Measurements from ENCODE around the gene NAA25. TPM values are rescaled to one million over a fixed set of nuclear protein-coding genes. Genes with fewer than 3 reads are reported as not detected.
A peak's percentile ranks its signal among the peaks of the same experiment; 100 is the strongest.

NAA25 gene
- total and polyA plus RNA-seq, 9 of the 15 experiments (the other 6 are each of a cell fraction or from before 2014, with no cell fraction given) = 26.6 to 59.6 (median 48.9) TPM

DNA sequence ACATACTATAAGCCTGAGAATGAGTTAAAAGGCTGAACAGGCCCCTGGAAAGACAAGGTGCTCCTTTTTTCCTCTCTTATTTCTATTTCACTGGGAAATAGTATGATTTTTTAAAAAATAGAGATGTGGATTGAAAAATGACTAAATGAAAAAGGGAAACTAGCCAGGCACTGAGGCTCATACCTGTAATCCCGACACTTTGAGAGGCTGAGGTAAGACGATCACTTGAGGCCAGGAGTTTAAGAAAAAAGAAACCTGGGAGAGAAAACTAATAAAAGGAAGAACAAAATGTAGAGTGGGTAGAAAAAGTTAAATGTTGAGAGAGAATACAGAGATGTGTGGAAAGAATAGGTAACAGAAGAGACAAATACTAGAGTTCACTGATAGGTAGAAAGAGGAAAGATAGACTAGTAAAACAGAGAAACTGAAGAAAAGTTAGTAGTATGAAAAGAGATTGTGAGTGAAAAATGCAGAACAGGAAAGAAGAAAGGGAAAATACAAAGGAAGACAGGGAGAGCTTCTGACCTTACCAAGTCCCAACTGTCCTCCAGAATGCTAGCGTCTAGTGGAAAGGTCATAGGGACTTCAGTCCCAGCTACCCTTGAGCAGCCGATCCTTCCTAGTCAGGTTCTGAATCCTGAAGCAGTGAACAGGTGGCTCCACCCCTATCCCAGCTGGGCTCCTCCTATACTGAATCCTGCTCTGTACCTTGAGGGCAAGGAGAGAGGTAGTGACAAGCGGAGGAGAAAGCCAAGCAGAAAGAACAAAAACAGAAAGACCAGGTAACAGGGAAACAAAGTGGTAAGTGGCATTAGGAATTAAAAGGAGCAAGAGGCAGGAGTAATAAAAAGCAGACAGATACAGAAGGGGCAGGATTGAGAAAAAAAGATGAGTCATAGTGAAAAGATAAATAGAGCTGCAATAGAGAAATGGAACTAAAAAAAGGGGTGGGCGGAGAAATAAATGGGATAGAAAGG, 102.9 kb downstream of the NAA25 start (continued):
- TF ChIP-seq FOXK1 (CRISPR knock-in tag; IDR thresholded peaks at IDR 0.05; ENCODE audit: borderline replicate concordance) = no peak
- TF ChIP-seq, protein P1, sequence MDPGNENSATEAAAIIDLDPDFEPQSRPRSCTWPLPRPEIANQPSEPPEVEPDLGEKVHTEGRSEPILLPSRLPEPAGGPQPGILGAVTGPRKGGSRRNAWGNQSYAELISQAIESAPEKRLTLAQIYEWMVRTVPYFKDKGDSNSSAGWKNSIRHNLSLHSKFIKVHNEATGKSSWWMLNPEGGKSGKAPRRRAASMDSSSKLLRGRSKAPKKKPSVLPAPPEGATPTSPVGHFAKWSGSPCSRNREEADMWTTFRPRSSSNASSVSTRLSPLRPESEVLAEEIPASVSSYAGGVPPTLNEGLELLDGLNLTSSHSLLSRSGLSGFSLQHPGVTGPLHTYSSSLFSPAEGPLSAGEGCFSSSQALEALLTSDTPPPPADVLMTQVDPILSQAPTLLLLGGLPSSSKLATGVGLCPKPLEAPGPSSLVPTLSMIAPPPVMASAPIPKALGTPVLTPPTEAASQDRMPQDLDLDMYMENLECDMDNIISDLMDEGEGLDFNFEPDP (CRISPR knock-in tag; IDR thresholded peaks at IDR 0.05) = no peak
- TF ChIP-seq NELFE (IDR thresholded peaks at IDR 0.05; ENCODE audit: insufficient read depth, insufficient read length) = no peak
- no peak for TF ChIP-seq ZNF124 (CRISPR knock-in tag; IDR thresholded peaks at IDR 0.05)
- no peak for TF ChIP-seq ZNF717 (CRISPR knock-in tag; IDR thresholded peaks at IDR 0.05)
- no peak for TF ChIP-seq ZNF589 (CRISPR knock-in tag; IDR thresholded peaks at IDR 0.05; ENCODE audit: low read depth)
- TF ChIP-seq SIN3A (IDR thresholded peaks at IDR 0.05; ENCODE audit: borderline replicate concordance in 2 of 2, control insufficient read depth in 1 of 2, low read depth in 2 of 2, low read length in 2 of 2) = no peak
- no peak for TF ChIP-seq SAFB (IDR thresholded peaks at IDR 0.05; ENCODE audit: borderline replicate concordance, low read depth, low read length)
- no peak for TF ChIP-seq ZNF232 (CRISPR knock-in tag; IDR thresholded peaks at IDR 0.05)
- TF ChIP-seq SRF (CRISPR knock-in tag; IDR thresholded peaks at IDR 0.05) = no peak
- no peak for TF ChIP-seq RBM14 (IDR thresholded peaks at IDR 0.05; ENCODE audit: borderline replicate concordance, insufficient read depth, low read depth, low read length)
- TF ChIP-seq, protein P2, sequence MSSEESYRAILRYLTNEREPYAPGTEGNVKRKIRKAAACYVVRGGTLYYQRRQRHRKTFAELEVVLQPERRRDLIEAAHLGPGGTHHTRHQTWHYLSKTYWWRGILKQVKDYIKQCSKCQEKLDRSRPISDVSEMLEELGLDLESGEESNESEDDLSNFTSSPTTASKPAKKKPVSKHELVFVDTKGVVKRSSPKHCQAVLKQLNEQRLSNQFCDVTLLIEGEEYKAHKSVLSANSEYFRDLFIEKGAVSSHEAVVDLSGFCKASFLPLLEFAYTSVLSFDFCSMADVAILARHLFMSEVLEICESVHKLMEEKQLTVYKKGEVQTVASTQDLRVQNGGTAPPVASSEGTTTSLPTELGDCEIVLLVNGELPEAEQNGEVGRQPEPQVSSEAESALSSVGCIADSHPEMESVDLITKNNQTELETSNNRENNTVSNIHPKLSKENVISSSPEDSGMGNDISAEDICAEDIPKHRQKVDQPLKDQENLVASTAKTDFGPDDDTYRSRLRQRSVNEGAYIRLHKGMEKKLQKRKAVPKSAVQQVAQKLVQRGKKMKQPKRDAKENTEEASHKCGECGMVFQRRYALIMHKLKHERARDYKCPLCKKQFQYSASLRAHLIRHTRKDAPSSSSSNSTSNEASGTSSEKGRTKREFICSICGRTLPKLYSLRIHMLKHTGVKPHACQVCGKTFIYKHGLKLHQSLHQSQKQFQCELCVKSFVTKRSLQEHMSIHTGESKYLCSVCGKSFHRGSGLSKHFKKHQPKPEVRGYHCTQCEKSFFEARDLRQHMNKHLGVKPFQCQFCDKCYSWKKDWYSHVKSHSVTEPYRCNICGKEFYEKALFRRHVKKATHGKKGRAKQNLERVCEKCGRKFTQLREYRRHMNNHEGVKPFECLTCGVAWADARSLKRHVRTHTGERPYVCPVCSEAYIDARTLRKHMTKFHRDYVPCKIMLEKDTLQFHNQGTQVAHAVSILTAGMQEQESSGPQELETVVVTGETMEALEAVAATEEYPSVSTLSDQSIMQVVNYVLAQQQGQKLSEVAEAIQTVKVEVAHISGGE (CRISPR knock-in tag; IDR thresholded peaks at IDR 0.05) = no peak
- no peak for TF ChIP-seq POLR2G (IDR thresholded peaks at IDR 0.05; ENCODE audit: low read depth, low read length)
- TF ChIP-seq, protein P3, sequence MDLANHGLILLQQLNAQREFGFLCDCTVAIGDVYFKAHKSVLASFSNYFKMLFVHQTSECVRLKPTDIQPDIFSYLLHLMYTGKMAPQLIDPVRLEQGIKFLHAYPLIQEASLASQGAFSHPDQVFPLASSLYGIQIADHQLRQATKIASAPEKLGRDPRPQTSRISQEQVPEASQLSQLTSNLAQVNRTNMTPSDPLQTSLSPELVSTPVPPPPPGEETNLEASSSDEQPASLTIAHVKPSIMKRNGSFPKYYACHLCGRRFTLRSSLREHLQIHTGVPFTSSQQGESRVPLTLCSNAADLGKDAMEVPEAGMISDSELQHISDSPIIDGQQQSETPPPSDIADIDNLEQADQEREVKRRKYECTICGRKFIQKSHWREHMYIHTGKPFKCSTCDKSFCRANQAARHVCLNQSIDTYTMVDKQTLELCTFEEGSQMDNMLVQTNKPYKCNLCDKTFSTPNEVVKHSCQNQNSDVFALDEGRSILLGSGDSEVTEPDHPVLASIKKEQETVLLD (IDR thresholded peaks at IDR 0.05) = 0 out of 2 replicates have a peak, but pooled peaks have one; percentile 45
- TF ChIP-seq ZNF311 (CRISPR knock-in tag; IDR thresholded peaks at IDR 0.05) = no peak
- TF ChIP-seq MAFG (tag; conservative IDR thresholded peaks at IDR 0.05) = peak; percentile 96
- no peak for TF ChIP-seq BACH1 (tag; IDR thresholded peaks at IDR 0.05)
- no peak for TF ChIP-seq RHOXF2B (CRISPR knock-in tag; conservative IDR thresholded peaks at IDR 0.05)
- TF ChIP-seq RFX5 (IDR thresholded peaks at IDR 0.05; ENCODE audit: low read depth, low read length) = no peak
- TF ChIP-seq CBX3 (IDR thresholded peaks at IDR 0.05; ENCODE audit: borderline replicate concordance in 1 of 2, low read length in 2 of 2) = no peak
- TF ChIP-seq CBFB (CRISPR knock-in tag; IDR thresholded peaks at IDR 0.05) = no peak
